NCI-H748 (cell line): ENCODE data around the gene CDC42BPB.

Experiments
- DNase-seq: peaks from one replicate; lab custom pipeline; 2025; ENCODE audit not compliant: unreplicated experiment; lab: John Stamatoyannopoulos, UW

Gene CDC42BPB

DNA sequence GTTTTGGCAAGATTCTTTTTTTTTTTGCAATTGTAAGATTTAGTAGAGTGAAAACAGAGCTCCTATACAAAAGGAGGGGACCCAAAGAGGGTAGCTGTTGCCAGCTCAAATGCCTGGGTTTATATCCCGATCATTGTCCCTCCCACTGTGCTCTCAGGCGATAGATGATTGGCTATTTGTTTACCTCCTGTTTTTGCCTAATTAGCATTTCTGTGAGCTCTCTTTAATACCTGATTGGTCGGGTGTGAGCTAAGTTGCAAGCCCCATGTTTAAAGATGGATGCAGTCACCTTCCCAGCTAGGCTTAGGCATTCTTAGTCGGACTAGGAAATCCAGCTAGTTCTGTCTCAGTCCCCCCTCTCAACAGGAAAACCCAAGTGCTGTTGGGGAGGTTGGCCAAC, 39.0 kb upstream of the CDC42BPB start:
- no peak for DNase-seq

DNA sequence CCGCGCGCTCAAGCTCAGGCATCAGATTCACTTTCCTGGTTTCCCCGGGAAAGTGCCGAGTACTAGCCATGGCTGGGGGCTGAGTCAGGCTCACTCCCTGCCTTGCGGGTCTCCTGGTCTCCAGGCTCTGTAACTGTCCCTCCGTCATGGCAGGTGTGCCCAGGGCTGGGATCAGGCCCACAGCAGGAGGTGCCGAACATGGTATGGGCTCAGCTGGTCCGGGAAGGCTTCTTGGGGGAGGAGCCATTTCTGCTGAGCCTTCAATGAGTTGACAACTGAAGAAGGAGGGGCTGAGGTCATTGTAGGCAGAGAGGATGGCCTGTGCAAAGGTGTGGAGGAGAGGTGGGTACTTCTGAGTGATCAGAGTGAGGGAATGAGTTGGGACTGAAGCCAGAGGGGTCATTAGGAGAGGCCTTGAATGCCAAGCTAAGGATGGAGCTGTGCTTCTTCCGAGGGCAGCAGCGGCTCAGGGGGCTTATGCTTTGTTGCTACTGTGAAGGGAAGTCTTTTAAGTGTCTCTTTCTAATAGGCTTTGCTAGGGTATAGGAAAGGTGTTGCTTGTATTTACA, 37.9 kb upstream of the CDC42BPB start:
- DNase-seq = no peak

DNA sequence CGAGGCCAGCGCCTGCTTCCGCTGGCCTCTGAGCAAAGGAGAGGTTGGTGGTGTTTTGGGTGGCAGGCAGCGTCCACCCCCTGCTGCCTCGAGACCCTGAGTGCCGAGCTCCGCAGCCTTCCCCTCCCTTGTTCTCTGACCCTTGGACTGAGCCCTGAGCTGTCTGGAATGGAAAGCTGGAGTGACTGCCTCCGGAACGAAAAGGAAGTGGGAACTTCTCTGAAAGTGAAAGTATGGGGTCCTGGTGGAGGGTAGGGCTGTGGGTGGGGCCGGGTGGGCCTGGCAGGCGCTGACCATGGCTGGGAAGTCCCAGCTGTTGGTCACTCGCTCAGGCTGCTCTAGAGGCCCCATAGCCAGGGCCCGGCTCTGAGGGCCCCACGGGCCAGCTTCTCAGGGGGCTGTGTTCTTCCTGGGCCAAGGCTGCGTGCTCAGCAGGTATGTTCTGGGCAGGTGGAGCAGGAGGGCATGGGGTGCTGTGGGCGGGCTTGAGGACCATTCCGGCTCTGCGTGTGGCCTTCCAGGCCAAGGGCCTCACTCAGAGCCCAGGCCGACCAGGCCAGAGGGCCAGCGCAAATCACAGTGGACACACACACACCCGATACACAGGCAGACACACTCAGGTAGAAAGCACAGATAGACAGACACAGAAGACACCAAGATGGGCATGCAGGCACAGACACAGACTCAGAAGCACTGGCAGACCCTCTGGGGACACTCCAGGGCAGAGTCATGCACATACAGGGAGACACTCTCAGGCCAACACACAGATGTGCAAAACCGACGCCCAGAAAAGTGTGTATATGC, 37.3 kb upstream of the CDC42BPB start, which contains the start of gene EXOC3L4:
Gene EXOC3L4, plus strand, starts transcription at position 320 of the 804 bp plus-strand sequence. CDS start 5,495 bp downstream, outside the sequence.
- DNase-seq = no peak

DNA sequence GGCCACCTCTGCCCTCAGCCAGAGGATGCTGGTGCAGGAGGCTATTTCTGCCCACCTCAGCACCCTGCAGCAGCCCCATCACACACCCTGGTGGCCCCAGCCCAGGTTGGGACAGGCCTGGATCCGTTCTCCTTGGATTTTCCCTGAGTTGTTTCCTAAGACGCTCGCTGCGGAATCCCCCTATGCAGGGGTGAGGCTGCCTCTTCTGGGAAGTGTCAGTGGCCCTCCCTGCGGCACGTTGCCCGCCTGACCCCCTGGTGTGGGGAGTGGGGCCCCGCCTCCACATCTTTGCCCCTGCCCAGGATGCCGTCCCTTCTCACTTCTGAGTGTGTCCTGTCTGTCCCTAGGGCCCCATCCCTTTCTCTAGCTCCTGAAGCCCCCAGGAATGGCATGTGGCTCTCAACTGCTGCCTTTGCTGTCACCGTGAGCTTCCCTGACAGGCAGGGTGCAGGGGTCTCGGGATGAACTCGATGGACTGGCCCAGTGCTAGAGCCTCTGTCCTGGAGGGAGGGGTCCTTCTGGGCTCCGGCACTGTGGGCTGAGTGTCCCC, 36.6 kb upstream of the CDC42BPB start:
- DNase-seq = no peak

DNA sequence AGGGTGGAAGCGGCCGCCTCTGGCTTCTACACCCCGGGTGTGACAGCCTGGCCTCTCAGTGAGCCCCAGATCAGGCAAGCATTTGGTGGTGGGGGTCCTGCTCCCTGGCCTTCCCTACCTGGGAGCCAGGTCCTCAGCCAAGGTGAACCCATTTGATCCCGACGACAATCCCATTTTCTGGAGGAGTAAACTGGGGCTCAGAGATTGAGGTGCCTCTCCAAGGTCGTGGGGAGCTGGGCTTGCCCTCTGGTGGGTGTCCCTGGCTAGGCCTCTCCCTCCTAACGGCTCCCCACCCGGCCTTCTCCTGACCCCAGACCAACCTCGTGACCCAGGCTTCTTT, 34.5 kb upstream of the CDC42BPB start:
- no peak for DNase-seq

DNA sequence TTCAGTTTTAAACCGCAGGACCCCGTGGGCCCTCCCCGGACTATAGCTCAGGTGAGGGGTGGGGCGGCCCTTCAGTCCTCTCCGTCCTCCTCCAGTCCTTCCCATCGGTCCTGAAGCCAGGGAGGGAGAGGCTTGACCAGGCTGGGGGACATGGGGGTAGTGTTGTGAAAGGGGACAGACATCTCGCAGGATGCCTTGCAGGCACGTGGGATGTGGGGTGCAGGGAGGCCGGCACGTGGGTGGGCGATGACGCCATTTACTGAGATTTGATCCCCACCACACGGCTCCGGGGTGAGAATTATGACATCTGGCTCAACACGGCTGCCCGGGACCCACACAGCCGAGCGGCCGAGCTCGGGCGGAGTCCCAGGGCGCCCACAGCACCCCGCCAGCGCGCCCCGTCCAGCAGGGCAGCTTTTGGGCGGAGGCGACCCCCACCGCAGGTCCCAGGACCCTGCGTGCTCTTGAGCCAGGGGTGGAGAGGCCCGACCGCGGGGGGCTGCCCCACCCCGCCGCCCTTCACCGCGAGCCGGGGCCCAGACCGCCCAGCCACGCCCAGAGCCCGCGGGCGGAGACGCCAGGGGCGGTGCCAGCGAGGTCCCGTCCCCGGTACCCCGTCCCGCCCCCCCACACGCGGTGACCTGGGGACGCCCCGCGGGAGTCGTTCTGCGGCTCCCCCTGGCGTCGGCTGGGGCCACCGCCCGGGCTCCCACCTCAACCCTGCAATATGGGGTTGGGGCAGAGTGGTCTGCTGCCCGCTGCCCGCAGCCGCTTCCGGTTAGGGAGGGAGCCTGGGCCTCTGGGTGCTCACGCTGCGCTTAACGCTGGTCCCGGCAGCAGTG, 33.9 kb upstream of the CDC42BPB start:
- DNase-seq = peak; percentile 58

DNA sequence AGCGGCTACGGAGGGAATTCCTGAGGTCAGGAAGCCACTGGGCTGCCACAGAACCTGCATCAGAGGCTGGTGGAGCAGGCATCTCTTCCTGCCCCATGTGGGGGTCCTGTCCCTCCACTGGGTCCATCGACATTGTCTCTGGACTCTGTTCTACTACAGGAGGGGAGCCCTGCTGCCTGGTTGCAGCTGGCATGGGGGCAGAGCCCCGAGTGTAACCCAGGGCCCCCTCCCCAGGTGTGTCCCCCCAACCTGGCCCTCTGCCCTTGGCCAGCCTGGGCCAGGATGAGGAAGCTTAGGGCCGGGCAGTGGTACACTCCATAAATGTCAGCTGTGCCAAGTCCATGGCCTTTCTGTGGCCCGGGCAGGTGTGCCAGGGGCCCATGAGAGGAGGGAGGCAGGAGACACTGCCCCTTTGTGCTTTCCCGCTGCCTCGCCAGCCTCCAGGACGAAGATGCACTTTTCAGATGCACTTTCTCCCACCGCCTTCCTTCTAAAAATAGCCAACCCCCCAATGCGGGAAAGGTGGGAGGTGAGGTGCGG, 33.2 kb upstream of the CDC42BPB start:
- no peak for DNase-seq

DNA sequence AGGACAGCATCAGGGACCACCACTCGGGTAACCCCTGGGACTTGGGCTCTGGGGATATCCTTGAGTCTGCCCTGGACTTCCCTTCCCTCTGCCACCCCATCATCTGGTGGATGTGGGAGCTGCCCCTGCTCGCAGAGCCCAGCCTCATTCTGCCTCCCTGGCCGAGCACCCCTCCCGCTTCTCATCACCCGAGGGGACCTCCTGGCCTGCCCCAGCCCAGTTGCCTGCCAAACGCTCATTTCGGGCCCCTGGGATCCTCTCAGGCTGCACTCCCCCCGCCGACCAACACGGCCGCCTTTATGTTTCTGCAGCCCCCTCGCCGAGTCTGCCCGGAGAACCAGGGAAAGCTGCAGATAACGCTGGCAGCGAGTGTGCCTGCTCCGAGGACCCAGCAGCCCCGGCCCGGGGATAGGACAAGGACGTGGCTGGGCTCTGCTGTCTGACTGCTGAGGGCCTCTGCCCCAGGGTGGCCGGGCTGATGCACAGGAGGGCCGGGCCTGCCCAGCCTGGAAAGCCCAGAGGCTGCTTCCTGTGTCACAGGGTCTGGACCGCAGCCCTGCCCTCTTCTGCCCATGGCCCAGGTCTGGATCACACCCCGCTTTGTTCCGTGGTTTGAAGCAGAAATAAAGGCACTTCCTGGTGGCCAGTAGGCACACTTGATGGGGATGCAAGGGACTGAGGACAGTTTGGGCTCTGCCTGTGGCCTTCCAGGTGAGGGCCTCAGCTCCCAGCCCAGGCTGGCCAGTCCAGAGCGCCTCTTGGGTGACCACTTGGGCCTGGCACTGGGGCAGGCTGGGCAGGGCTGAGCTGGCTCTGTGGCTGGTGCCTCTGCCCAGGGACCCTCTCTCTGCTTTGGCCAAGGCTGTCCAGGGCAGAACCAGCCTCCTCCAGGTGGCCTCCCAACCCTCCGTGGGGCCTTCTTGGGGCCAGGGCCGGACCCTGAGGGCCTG, 32.3 kb upstream of the CDC42BPB start:
- DNase-seq = no peak

DNA sequence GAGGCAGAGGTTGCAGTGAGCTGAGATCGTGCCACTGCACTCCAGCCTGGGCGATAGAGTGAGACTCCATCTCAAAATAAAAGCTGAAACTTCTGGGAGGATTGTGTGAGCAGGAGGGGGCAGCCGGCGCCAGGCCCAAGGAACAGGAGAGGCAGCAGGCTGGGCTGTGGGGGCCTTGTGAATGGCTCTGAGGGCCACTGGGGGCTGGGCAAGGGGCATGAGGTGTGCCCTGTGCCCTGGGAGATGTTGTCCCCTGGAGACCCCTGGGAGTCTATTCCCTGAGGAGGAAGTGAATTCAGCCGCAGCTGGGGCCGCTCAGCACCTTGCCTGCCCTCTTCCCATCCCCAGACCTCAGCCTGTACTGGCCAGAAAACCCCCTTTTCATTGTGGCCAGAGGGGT, 31.6 kb upstream of the CDC42BPB start:
- DNase-seq = no peak

DNA sequence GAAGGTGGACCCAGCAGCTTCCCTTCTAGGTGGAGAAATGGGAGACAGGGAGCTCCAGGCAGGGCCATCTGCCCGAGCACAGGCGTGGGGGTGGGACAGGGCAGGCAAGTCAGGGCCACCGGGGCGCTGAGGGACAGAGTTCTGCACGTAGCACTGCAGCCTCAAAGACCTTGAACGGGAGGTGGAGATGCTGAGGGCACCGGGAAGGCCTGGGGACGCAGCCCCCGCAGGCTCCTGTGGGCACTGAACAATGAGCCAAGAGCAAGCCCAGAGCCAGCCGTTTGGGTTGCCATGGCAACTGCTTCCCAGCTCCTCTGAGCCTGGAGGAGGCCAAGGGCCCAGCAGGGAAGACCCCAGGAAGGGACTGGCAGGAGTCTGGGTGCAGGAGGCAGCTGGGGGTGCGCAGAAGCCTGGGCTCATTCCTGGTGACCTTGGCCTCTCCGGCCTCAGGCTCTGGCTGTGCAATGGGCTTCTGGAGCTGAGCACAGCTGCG, 30.0 kb upstream of the CDC42BPB start:
- peak; percentile 51 for DNase-seq

DNA sequence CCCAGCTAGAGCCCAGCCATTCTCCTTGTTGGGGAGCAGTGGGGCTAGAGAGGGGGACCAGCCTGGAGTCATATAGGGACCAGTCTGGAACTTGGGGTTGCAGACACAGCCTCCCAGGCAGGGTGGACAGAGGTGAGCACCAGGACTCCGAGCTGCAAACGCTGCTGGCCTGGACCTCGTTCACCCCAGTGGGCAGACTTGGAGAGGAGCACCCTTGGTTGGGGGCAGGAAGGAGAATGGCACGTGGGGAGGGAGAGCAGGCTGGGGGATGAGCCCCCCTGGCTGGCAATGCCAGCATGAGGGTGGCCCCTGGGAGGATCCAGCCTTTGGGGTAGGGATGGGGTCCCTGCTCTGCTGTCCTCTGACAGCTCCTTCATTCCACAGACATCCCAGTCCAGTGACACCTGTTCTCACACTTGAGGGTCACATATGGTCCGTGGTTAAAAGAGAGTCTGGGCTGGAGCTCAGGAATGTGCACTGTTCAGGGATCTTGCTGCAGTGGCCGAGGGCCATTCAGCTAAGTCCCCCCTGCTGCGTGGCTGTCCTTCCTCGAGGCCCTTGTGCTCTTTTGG, 29.5 kb upstream of the CDC42BPB start:
- DNase-seq = no peak

DNA sequence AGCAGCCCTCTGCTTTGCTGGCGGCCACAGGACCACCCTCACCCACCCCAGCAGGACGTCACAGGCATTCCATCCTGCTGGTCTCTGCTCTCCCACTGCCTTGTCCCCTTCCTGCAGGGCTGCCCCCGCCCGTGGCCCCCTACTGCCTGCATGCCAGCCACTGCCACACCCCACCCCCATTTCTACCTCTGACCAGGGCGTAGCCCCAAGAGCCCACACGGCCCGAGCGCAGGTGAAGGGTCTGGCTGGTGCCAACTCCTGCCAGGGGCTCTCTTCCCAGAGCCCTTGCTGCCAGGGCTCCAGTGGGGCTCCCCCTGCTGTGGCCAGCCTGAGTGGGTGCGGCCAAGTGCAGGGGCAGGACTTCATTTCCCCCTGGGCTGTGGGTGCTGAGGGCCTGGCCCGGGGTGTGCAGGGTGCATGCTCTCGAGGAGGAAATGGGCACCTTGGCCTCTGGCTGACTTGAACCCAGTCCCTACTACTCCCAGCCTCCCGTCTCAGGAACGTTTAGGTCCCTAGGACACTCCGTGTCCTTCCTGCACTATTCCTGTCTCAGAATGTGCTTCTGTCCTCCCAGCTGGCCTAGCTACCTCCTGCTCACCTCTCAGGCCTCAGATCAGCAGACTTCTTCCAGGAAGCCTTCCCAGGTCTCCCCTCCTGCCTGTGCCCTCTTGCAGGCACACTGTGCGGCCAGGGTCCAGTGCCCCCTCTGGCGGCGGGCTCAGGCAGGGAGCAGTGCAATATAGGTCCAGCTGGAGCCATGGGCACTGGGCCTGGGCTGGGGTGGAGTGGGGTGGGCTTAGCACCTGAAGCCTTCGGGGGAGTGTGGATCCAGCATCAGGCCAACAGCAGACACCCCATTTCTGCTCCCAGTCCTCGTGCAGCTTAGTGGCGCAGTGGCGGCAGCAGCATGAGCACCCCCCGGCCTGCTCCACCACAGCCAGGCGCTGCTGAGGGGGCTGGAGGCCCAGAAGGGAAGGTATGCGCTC, 28.1 kb upstream of the CDC42BPB start:
- no peak for DNase-seq

DNA sequence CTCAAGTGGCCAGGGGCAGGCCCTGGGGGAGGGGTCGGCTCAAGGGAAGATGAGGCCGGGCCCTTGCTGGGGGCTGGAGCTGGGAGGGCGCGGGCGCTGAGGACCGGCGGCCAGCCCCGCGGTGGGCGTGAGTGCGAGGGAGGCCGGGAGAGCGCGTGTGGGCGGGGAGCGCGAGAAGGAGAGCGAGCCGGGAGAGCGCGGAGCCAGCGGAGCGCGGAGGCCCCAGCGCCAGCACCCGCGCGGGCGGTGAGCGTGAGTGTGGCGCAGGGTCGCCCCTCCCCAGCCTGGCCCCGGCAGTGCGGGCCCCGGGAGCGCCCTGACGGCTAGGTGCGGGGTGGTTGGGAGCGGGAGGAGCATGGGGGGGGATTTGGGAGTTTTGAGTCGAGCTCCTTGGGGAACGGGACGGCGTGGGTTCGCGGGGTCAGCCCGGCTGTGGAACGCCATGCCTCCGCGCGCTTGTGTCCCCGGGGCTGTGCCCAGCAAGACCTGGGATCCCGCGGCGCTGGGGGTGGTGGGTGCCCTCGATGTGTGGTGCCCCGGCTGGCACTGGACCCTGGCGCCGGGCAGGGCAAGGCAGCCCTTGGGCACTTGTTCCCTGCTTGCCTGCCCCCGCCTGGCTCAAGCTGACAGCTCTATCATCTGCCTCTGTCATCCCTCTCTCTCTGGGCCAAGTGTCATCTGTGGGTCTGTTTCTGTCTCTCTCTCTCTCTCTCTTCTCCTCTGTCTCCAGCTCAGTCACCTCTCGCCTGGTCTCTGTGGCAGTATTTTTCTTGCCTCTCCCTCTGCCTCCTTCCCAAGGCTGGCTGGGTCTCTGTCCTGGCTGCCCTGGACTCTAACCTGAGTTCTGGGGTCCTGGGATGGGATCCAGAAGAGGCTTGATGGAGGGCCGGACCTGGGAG, 26.9 kb upstream of the CDC42BPB start, which contains the start of gene LBHD2:
Gene LBHD2, plus strand, starts transcription at position 190 of the 899 bp plus-strand sequence. CDS start 1,803 bp downstream, outside the sequence.
- peak; percentile 57 for DNase-seq

DNA sequence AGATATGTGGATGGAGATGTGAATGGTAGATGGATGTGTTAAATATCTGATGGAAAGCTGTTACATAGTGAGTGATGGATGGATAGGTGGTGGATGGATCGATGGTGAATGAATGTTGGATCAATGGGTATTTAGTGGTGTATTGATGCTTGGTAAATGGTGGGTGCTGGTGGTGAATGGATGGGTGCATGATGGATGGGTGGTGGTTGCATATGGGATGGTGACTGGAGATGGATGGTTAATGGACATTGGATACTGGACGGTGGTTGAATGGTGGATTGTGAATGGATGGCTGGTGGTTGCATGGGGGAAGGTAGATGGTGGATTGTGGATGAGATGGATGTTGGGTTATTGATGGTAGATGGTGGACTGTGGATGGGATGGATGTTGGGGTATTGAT, 24.6 kb upstream of the CDC42BPB start:
- DNase-seq = no peak

DNA sequence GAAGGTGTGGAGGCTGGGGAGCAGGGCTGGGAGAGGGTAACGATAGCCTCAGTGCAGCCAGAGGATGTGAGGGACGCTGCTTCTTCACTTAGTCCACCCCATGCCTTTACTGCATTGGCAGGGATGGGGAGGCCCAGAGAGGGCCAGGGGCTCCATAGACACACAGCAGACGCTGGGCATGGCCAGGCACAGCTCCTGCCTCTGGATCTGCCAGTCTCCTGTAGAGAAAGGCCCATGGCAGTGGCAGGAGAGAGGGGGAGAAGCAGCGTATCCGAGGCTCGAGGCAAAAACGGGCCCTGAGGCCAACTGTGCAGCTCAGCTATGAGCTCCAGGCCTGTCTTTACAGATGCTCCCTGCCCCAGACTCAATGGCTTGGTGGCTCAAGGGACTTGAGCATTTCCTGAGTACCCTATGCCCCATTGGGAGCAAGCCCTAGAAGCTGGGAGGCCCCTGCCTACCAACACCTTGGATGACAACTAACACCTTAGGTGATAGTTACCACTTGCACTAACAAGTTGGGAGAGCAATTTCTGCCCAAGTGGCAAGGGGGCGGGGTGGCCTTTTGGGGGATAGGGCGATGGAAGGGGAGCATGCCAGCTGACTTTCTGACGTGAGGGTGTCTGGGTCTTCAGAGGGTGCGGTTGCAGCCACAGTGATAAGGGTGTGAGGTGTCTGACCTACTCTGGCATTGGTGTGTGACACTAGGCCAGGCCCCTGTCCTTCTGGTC, 21.7 kb upstream of the CDC42BPB start:
- DNase-seq = no peak

DNA sequence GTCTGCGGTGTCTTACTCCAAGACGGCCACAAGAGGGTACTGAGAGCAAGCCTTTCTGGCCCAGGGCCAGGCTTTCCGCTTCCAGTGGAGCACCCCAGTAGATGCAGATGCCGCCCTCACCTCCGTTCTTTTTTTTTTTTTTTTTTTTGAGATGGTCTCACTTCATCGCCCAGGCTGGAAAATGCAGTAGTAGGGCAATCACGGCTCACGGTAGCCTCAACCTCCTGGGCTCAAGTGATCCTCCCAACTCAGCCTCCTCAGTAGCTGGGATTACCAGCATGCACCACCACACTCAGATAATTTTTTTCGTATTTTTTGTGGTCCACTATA, 21.0 kb upstream of the CDC42BPB start:
- DNase-seq = peak; percentile 88
